Activated effector memory CD4-positive, alpha-beta T cell treated with anti-CD3 and anti-CD28 coated beads, Interleukin-2, amount 50 U/mL, for 16 hours (primary cell): Measurements from ENCODE around the gene AGFG1.
"Not testable (repeated sequence)": the region's sequence is repeated elsewhere in the genome, so short reads cannot be mapped to it uniquely, and the experiment has no call there.

Experiments used
- DNase-seq: peaks from one replicate; pipeline ENCODE4 v3.0.0-alpha.2; 2020

AGFG1 gene

DNA sequence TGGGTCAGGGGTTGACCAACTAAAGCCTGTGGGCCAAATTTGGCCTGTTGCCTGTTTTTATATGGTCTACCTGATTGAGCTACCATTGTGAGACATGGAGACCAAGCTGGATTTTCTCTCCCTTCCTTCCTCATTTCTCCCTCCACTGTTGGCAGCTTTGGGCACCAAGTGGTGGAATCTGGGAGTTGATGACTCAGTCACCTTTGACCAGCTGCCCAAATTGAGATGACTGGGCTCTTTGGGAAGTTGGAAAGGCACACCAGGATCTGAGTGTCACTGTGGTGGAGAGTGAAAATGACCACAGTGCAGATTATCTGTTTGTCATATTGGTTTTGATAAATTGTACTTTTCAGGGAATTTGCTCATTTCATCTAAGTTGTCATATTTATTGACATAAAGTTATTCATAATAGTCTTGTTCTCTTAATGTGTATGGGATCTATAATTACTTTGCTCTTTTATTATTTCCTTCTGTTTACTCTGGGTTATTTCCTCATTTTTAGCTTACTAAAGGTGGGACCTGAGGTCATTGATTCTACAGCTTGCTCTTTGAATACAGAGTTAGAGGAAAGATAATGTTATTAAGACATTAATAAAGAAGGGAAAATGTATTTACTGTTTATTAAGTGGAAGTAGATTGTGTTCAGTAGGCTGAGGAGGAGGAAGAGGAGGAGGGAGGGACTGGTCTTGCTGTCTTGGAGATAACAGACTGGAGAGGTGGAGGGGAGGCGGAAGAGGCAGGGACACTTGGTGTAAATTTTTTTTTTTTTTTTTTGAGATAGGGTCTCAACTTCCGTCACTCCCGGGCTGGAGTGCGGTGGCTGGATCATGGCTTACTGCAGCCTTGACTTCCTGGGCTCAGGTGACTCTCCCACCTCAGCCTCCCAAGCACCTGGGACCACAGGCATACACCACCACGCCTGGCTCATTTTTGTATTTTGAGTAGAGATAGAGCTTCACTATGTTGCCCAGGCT lies 31.8 kb downstream of the AGFG1 start:
- DNase-seq = no peak

DNA sequence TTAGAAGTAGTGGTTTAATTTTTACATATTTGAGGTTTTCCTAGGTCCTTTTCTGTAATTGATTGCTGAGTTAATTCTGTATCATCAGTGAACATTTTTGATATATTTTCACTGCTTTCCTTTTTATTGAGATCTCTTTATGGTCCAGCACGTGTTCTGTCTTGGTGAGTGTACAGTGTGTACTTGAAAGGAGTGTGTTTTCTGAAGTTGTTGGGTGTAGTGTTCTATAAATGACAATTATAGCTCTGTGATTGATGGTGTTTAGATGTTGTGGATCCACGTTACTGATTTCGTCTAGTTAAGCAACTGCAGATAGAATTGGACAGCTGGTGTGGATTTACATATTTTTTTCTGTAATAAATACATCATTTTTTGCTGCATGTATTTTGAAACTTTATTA lies 32.7 kb downstream of the AGFG1 start:
- no peak for DNase-seq

DNA sequence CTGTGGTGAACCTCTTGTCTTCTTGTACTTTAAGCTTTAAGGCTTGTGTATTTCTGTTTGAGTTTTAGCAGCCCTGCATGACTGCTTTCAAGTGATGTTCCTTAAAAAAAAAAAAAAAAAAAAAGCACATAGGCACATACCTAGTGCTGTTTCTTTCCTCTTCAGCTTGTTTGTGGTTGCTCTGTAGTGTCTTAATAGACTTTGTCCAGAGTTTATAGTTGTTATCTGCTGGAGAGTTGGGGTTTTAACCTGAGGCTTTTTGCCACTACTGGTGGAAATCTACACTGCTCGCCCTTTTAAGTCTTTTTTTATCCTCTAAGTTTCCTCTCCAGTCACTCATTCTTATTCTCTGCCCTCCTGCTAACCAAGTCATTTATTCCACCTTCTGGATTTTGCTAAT lies 34.5 kb downstream of the AGFG1 start:
- DNase-seq = no peak

DNA sequence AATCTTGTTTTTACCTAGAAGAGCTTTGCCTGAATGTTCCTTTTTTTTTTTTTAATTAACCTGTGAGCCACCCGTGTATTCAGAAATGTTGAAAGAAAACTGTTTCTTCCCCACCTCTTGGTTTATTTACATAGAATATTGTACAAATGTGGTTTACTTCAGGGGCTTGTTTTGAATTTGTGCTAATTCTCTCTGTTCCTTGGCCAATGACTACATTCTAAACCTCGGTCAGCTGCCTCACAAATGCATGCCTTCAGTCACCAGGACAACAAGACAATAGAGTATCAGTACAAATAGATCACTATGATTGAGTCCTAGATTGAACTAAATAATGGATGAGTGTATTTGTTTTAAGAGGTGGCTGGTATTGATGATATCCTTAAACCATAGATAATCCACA lies 36.0 kb downstream of the AGFG1 start:
- no peak for DNase-seq

DNA sequence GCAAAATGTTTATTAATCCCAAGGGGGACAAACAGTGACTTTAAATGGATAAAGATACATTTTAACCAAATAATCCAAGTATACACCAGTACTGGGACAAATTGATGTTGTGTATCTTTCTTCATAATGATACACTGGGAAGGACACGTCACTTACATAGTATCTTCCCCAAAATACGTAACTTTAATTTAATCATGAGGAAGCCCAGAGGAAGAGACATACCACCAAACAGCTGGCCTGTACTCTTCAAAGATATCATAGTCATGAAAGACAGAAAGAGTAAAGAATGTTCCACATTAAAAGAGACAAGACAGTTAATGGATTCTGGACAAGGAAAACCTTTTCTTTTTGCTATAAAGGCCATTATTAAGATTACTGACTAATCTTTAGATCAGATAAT lies 37.1 kb downstream of the AGFG1 start:
- DNase-seq = no peak

DNA sequence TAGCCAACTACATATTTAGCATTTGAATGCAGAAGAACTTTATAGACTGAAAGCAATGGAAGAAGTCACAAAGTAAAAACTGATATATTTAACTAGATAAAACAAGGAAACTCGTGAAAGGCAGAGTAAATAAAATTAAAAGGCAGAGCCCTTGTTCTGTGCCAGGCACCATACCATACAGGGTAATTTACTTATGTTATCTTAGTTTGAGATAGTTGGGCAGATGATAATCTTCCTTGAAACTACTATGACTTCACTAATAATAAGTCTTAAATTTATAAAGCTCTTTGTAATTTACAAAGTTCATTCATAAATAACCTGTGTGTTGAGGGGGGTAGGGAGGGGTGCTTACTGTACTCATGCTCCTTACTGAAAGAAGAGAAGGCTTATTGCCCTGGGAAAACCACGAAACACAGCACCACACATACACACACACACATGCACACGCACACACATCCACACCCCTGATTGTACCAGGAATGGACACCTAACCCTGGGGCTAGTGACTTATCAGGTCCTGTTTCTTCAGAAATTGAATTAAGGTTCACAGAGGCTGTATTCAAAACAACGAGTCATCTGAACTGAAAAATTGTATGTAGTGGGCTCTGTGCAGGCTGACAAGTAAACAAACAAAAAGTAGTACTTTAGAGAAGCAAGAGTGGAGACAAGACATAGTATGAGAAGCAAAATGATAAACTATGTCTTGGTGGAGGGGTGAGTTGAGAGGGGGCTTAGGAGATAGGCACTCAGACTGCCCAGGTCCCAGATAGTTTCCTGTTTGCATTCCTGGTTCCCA lies 38.1 kb downstream of the AGFG1 start:
- DNase-seq = no peak

DNA sequence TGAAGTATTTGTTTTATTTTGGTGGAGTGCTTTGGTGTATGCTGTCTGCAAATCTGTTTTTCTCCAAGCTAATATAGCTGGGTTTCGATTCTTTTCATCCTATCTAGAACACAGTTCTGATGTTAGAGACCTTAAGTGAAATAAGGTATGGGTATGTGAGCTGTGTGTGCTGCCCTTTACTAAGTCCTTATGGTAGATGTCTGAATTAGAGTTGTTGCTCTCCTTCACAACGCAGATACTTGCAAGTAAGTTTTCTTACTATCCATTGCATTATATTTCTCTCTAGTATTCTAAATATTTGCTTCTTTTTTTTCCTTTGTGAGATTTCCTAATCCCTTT lies 38.6 kb downstream of the AGFG1 start:
- DNase-seq = no peak

DNA sequence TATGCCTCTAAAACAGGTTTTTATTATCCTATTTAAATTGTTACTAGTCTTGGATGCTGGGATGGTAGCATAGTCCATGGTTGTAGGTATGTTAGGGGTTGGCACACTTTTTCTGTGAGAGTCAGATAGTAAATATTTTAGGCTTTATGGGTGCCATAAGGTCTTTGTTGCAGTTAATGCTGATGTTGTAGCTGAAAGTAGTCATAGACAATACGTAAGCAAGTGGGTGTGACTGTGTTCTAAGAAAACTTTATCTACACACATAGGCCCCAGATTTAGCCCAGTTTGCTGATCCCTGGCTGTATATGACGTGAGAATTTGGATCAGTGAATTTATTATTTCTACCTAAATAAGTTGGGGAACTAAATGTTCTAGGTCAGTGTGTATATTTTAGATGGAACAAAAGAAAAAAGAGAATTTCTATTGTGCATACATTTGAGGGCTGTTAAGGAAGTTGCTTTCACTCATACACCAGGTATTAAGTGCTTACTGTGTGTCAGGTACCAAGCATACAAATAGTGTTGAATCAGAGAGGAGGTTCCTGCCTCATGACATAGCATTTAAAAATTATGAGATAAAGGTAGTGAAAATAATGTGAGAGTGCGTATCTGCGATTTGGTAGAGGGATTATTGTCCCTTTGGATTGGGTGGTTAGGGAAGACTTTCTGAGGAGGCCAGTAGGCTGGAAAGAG lies 39.4 kb downstream of the AGFG1 start:
- DNase-seq = no peak

DNA sequence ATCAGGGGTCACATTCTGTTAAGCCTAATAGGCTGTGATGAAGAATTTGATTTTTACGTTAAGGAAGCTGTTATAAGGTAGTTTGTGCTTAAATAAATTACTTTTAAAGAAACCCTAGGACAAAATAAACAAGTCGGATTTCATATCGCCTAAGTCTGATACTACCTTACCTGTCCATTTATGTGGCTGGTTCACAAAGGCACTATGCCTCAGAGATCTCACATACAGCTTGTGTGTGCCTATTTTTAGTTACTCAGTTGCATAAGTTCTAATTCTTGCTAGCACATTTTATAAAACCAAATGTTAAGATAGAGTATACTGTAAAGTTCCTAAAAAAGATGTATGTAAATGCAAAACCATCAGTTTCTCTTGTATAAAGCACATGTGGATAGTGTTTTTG lies 40.0 kb downstream of the AGFG1 start:
- no peak for DNase-seq

DNA sequence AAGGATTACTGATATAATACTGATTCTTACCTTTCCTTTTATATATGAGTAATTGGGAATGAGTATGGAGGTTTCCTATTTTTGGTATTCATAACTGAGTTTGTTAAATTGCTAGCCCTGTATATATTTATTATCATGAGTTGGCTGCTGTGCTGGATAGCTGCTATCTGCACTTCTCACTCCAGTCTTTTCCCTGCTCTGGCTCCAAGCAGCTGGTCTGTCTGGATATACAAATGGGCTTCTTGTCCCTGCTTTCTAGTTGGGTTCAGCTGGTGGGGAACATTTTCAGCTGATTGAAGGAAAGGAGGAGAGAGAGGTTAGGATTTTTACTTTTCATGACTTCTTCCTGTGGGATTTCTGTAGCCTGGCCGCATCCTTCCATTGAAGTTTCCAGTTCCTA lies 41.2 kb downstream of the AGFG1 start:
- DNase-seq = no peak

DNA sequence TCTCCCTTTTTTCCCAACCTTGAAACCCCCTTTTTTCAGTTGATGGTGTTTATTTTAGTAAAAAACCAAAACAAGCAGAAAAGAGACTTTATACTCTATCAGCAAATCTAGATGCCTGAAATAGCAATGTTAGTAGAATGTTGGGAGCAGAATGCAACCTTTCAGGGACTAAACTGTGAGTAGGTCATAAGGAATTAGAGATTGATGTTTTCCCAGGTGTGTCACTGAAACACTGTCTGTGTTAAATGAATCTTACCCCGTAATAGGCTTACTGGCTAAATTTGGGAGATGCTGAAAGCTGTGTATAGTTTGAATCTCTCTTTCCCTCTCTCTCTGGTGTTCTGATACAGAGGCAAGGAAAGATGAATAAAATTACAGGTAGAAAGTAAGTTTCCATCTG lies 43.8 kb downstream of the AGFG1 start:
- DNase-seq = no peak

DNA sequence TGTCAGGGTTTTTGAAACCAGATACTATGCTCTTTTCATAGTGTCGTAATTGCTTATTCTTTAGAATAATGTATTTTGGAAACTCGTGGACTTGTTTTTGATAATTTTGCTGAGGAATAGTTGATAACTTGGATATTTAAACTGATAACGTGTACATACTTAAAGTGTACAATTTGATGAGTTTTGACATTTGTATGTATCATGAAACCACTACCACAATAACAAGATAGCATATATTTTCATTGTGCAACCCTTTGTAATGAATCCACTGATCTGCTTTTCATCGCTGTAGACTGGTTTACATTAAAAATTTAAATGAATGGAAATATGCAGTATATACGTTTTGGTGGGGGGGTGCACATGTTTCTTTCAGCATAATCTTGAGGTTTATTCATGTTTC lies 45.8 kb downstream of the AGFG1 start:
- DNase-seq = no peak

DNA sequence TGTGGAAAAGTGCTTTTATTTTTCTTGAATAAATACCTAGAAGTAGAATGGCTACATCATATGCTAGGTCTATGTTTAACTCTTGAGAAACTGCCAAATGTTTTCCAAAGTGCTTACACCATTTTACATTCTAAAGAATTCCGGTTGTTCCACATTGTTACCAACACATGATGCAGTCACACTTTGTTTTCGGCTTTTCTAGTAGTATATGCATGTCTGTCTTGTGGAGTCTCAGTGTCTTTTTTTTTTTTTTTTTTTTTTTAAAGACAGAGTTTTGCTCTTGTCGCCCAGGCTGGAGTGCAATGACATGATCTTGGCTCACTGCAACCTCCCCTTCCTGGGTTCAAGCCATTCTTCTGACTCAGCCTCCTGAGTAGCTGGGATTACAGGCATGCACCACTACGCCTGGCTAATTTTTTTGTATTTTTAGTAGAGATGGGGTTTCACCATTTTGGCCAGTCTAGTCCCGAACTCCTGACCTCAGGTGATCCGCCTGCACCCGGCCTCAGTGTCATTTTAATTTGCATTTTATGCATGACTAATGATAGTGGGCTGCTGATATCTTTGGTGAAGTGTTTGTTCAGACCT lies 46.4 kb downstream of the AGFG1 start:
- not testable (repeated sequence) for DNase-seq

DNA sequence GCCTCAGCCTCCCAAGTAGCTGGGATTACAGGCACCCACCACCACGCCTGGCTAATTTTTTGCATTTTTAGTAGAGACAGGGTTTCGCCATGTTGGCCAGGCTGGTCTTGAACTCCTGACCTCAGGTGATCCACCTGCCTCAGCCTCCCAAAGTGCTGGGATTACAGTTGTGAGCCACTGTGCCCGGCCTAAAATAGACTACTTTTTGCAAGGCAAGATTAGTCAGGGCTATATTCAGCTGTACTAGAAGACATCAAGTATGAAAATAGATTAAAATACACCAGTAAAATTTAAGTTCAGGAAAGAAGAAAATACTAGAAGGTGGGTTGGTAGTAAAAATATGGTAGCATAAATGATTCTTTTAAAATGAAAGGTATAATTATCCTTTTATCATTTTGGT lies 49.2 kb downstream of the AGFG1 start:
- DNase-seq = not testable (repeated sequence)

DNA sequence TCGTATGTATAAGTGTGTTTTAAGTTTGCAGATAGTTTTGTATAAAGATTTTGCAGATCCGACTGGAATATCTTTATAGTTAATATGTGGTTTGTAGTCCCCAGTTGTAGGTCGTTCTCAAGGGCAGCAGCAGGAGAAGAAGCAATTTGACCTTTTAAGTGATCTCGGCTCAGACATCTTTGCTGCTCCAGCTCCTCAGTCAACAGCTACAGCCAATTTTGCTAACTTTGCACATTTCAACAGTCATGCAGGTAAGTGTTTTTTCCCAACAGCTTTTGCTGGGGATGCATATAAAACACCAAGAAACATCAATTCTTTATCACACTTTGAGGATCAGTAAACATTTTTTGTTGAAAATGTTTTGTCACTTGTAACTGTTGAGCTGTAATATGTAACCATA lies 52.7 kb downstream of the AGFG1 start:
- no peak for DNase-seq

DNA sequence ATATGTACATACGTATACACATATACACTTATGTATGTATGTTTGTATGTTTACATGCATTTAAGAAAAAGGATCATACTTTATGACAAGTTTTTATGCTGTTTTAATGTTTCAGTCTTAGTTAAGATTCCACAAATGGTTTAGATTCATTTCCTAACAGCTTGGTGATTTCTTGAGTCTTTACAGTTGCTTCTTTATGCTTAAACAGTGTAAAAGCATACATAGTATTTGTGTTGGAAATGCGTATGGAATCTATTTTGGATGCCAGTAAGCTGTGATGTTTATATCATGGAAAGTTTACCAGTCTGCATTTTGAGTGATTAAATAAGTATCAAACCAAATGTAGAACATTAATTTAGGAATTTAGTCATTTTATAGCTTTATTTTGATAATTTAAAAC lies 55.4 kb downstream of the AGFG1 start:
- DNase-seq = no peak

DNA sequence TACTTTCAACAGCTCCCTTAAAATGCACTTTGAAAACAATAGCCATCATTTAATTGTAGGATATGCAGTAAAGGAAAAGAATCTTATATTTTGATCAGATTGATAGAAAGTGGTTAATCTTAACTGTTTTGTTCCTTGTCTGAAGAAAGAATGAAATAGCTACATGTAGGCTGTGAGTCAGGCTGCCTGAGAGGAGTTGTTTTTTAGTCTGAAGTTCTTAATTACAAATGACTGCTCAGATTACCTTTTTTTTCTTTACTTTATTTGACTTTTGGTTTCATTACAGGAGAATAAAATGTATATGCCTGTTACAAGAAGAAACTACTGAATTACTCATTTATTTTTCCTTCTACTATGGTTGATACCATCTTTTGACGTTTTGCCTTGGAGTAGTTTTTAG lies 56.8 kb downstream of the AGFG1 start:
- no peak for DNase-seq

DNA sequence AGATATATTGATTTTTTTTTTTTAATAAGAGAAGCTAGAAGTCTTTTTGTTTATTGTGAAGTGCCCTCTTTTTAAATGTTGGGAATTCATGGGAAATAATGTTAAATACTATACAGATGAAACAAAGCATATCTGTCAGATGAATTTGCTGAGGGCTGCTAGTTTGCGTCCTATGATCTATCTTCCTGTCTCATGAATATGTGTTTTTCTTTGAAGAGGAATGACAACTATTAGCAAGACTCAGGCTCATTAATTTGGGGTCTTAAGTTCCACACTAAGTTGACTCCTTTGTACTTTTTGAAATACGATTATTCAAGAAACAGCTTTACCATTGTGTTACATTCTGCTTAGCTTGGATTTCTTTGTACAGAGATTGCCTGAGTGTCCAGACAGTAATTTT lies 57.9 kb downstream of the AGFG1 start:
- DNase-seq = no peak

DNA sequence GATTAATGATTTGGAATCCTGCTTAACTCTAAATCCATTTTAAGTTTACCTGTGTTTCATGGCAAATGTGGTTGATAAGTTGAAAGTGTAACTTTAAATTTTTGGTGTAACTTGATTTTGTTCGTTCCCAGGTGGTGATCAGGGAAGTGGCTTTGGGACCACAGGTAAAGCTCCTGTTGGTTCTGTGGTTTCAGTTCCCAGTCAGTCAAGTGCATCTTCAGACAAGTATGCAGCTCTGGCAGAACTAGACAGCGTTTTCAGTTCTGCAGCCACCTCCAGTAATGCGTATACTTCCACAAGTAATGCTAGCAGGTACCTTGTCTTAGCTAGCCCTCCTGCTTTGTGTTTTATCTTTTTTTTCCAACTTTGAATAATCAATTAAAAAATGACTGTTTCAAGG lies 62.8 kb downstream of the AGFG1 start:
- DNase-seq = no peak

DNA sequence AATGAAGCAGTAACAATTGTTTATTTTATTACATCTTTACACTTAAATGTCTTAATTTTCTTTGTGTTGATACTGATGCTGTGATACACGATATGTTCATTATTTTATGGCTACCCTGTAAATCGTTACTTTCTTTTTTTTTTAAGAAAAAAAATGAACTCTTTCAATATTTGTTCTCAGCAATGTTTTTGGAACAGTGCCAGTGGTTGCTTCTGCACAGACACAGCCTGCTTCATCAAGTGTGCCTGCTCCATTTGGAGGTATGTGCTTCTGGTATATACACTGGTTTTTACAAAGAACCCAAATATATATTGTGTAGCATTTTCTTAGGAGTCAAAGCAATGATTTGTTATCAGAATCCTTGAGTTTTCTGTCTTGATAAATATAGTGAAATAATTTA lies 64.5 kb downstream of the AGFG1 start:
- DNase-seq = no peak

DNA sequence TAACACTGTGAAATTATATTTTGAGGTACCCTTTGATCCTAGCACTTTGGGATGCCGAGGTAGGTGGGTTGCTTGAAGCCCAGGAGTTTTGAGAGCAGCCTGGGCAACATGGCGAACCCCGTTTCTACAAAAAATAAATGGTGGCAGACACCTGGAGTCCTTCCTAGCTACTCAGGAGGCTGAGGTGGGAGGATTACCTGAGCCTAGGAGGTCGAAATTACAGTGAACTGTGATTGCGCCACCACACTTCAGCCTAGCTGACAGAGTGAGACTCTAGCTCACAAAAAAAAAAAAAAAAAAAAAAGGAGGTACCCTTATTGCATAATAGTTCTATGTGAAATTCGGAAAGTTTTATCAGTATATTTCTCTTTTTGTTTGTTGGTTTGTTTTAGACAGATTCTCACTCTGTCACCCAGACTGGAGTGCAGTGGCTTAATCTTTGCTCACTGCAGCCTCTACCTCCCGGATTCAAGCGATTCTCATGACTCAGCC lies 67.6 kb downstream of the AGFG1 start:
- DNase-seq = no peak

DNA sequence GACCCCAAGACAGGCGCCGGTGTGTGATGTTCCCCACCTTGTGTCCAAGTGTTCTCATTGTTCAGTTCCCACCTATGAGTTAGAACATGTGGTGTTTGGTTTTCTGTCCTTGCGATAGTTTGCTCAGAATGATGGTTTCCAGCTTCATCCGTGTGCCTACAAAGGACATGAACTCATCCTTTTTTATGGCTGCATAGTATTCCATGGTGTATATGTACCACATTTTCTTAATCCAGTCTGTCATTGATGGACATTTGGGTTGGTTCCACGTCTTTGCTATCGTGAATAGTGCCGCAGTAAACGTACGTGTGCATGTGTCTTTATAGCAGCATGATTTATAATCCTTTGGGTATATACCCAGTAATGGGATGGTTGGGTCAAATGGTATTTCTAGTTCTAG lies 68.4 kb downstream of the AGFG1 start:
- not testable (repeated sequence) for DNase-seq

DNA sequence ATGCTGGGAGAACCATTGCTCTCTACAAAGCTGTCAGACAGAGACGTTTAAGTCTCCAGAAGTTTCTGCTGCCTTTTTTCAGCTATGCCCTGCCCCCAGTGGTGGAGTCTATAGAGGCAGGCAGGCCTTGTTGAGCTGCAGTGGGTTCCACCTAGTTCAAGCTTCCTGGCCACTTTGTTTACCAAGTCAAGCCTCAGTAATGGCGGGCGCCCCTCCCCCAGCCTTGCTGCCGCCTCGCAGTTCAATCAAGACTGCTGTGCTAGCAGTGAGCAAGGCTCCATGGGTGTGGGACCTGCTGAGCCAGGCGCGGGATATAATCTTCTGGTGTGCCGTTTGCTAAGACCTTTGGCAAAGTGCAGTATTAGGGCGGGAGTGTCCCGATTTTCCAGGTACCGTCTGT lies 74.0 kb downstream of the AGFG1 start:
- DNase-seq = no peak
